IPS DF 6.9 (cell line): ENCODE measurements around the gene LGI2.

Source experiments
- DNase-seq: peaks from one replicate; pipeline ENCODE4 v3.0.0-alpha.2; 2013; ENCODE audit warnings: low read depth, low spot score
- H3K27ac ChIP-seq: one replicate; pipeline ENCODE4 v1.5.1; 2013; ENCODE audit warnings: low read length, control low read depth
- H3K27me3 ChIP-seq: 2 replicates; pipeline ENCODE4 v1.6.1; 2013; ENCODE audit warnings: mild to moderate bottlenecking, low read length; ENCODE audit not compliant: control insufficient read depth, insufficient read depth
- H3K36me3 ChIP-seq: 2 replicates; pipeline ENCODE4 v1.6.1; 2013; ENCODE audit warnings: low read length; ENCODE audit not compliant: control insufficient read depth, insufficient read depth
- H3K4me1 ChIP-seq: 2 replicates; pipeline ENCODE4 v1.6.1; 2013; ENCODE audit warnings: low read length; ENCODE audit not compliant: control insufficient read depth, insufficient read depth
- H3K4me3 ChIP-seq: 2 replicates; pipeline ENCODE4 v1.5.1; 2013; ENCODE audit warnings: mild to moderate bottlenecking, low read length
- H3K9me3 ChIP-seq: 2 replicates; pipeline ENCODE4 v1.6.1; 2013; ENCODE audit warnings: low read length, inconsistent platforms; ENCODE audit not compliant: control insufficient read depth, insufficient read depth
- WGBS: extraction: QIAGEN DNeasy Blood & Tissue Kit; methylation state at CpG from one replicate; pipeline ENCODE4 v1.1.7; 2013; ENCODE audit warnings: mixed read lengths, missing lambda C conversion rate; ENCODE audit not compliant: insufficient read length, insufficient coverage; 5-methylcytosine and 5-hydroxymethylcytosine counted together

Gene LGI2

DNA sequence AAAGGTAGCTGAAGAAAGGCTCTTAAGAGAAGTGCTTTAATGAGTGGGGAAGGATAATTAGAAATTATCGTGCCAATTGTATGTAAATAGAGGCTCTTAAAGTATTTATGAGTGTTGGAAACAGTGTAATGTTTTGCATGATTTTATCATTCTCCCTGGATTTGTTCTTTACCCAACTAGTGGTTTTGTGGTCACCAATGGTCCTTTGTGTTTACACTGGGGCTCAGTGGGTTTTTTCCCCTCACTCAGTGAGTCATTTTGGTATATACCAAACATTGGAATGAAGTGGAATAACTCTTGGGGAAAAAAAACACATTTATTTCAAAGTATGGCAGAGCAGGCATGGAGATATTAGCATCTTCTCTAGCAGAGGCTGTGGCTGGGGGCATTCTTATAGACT lies 20.8 kb upstream of the LGI2 start:
- Histone ChIP-seq H3K4me3 (no peak overlapping the region), H3K9me3 (peaks cover 5% of the 10 kb centered on the region), H3K27me3 (no peaks in the 10 kb centered on the region), H3K27ac (no peak overlapping the region), H3K36me3 (no peaks in the 10 kb centered on the region), H3K4me1 (no peaks in the 10 kb centered on the region)
- no peak for DNase-seq
- 100% methylated on average over 1 of the region's 1 CpG for WGBS

DNA sequence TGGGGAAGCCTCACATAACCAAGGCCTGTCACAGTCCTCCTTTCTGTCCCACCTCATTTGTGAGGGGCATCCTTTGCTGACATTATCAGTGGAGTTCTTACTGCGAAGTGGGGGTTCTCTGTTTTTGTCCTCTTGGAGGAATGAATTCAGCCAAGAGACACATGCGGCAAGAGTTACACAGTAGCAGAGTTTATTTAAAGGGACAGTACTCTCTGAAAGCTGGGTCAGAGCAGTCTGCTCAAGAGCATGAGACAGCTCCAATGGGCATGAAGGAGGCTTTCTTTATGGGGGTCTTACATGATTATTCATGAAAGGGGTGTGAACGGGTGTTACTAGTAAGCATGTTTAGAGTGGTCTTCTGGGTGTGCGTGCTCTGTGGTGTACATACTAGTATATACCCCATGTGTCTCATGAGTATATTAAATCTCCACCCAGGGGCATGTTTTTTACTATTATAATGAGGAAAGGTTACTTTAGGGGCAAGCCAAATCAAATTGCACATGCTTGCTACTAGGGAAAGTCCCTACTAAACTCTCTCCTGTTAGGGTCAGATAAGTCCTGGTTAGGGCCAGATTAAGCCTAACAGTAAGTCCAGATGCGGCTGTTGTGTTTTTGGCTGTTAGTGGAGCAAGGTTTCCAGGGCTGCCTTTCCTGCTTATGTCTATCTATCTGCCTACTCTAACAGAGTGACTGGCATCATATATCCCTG lies 19.8 kb upstream of the LGI2 start:
- no peak overlapping the region for H3K4me3 ChIP-seq
- no peak for DNase-seq
- no CpG with 5 or more reads among the region's 5 CpGs for WGBS

DNA sequence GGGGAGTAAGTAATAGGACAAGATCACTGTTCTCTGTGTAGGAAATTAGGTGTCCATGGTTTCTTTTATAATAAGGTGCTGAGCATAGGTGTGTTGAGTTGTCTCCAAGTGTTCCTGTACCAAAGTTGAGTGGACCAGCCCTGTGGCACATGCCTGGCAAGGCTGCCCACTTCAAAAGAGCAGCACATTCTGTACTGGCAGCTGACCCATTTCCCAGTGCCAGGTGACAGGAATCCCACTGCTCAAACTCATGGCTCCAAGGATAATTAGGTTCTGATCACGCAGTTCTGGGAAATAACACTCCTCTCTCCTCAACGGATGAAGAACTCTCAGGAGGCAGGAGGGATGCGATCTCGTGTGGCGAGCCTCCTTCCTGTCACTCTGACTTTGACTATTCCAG lies 12.8 kb upstream of the LGI2 start:
- no peak for DNase-seq
- WGBS: no CpG with 5 or more reads among the region's 5 CpGs

More for the DNA sequence above, 19.8 kb upstream of the LGI2 start:
- H3K27me3 ChIP-seq: no peaks in the 10 kb centered on the region
- H3K4me1 ChIP-seq: no peaks in the 10 kb centered on the region
- H3K27ac ChIP-seq: no peak overlapping the region
- H3K36me3 ChIP-seq: no peaks in the 10 kb centered on the region
- peaks cover 5% of the 10 kb centered on the region for H3K9me3 ChIP-seq

GRCh38 chr4:25033526-25033925 lies 2.8 kb upstream of the LGI2 start:
- WGBS: no CpG with 5 or more reads among the region's 4 CpGs
- no peak for DNase-seq
- H3K27me3 ChIP-seq: peaks cover 11% of the 10 kb centered on the region; the same call in 1 of the 2 replicates

More for the DNA sequence above, 12.8 kb upstream of the LGI2 start:
- Histone ChIP-seq H3K4me1 (no peaks in the 10 kb centered on the region; the same call in 1 of the 2 replicates), H3K36me3 (no peaks in the 10 kb centered on the region), H3K27me3 (no peaks in the 10 kb centered on the region), H3K4me3 (no peak overlapping the region), H3K9me3 (no peaks in the 10 kb centered on the region), H3K27ac (no peak overlapping the region)

DNA sequence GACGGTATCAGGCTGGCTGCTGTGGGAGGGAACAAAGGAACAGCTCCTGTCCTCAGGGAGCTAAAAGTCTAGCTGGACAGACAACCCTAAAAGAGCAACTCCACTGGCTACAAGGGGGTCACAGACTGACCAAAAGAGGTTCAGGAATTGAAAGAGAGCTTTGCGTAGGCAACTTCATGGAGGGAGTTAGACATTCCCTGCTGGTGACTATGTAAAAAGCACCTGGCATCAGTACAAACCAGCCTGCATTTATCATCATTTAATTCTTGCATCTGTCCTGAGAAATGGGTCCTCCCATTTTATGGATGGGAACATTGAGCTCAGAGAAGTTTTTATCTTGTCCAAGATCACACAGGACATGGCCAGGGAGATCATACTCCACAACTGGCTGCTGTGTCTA lies 1.4 kb upstream of the LGI2 start:
- Histone ChIP-seq H3K27me3 (peaks cover 11% of the 10 kb centered on the region; the same call in 1 of the 2 replicates), H3K36me3 (no peaks in the 10 kb centered on the region), H3K27ac (no peak overlapping the region), H3K4me3 (no peak overlapping the region), H3K9me3 (no peaks in the 10 kb centered on the region), H3K4me1 (peaks cover 10% of the 10 kb centered on the region)
- no CpG with 5 or more reads among the region's 2 CpGs for WGBS
- DNase-seq: no peak

More at GRCh38 chr4:25033526-25033925, 2.8 kb upstream of the LGI2 start:
- H3K36me3 ChIP-seq: no peaks in the 10 kb centered on the region
- H3K4me3 ChIP-seq: no peak overlapping the region
- peaks cover 8% of the 10 kb centered on the region for H3K4me1 ChIP-seq
- H3K27ac ChIP-seq: no peak overlapping the region
- H3K9me3 ChIP-seq: no peaks in the 10 kb centered on the region

- no CpG with 5 or more reads among the region's 26 CpGs for WGBS
- DNase-seq: no peak
- peaks cover 11% of the 10 kb centered on the region; the same call in 1 of the 2 replicates for H3K27me3 ChIP-seq
- peak overlapping the region; percentile 48; the same call in 1 of the 2 replicates for H3K4me3 ChIP-seq
- H3K36me3 ChIP-seq: no peaks in the 10 kb centered on the region
- no peak overlapping the region for H3K27ac ChIP-seq
- H3K4me1 ChIP-seq: peaks cover 10% of the 10 kb centered on the region
- H3K9me3 ChIP-seq: no peaks in the 10 kb centered on the region
Observed at GRCh38 chr4:25031077-25031621, 403 bp upstream of the LGI2 start.

DNA sequence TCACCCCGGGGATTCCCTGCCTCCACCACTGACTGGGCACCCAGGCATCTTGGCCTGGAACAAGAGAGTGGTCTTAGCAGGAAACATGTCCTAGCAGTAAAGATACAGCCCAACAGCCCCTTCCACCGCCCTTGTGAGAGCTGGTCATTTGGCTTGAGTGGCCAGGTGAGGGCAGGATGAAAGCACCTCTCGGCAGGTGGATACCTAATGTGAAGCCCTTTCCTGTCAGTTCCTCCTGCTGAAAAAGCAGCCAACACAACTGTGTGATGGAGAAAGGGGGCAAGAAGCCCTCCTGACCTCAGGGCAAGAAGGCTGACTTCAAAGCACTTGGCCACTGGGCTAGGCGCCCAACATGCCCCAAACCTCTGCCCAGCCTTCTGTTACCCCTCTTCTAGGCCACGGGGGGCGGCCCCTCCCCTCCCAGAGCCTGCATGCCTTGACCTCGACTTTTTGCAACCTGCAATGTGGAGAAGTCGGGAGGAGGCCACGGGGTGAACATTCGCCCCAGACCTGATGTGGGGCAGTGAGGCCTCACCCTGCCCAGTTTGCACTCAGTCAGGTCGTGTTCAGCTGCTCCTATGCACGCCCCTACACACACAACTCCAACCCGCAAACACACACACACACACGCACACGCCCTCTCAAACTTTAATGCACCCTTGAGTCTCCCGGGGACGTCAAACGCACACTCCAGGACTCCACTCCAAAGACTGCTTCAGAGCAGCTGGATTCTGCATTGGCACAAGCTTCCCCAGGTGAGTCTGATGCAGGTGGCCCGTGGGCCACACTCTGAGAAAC lies 1.1 kb downstream of the LGI2 start:
- no peak for DNase-seq
- peak overlapping the region; percentile 48; the same call in 1 of the 2 replicates for H3K4me3 ChIP-seq

DNA sequence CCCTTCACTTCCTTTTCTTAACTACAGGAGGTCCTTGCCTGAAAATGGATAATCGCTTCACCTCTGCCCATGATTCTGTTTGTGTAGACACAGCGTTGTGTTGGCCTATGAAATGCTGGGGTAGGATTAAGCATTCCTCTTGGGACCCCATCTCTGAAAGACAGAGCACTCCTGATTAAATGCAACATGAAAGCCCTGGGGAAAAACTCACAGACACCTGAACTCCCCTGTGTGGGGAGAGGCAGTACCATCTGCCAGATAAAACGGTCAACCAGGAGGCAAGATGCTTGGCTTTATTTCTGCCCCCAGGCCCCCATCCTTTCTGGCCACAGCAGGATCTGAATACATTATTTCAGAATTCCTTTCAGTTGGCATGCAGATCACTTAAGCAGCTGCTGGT lies 1.9 kb downstream of the LGI2 start:
- peaks cover 10% of the 10 kb centered on the region for H3K4me1 ChIP-seq
- H3K36me3 ChIP-seq: no peaks in the 10 kb centered on the region
- H3K27ac ChIP-seq: no peak overlapping the region
- H3K4me3 ChIP-seq: no peak overlapping the region
- peaks cover 11% of the 10 kb centered on the region; the same call in 1 of the 2 replicates for H3K27me3 ChIP-seq
- no peaks in the 10 kb centered on the region for H3K9me3 ChIP-seq
- DNase-seq: no peak
- no CpG with 5 or more reads among the region's 3 CpGs for WGBS

More for the DNA sequence above, 1.1 kb downstream of the LGI2 start:
- H3K36me3 ChIP-seq: no peaks in the 10 kb centered on the region
- H3K9me3 ChIP-seq: no peaks in the 10 kb centered on the region
- no CpG with 5 or more reads among the region's 19 CpGs for WGBS
- H3K4me1 ChIP-seq: peaks cover 10% of the 10 kb centered on the region
- H3K27ac ChIP-seq: no peak overlapping the region
- H3K27me3 ChIP-seq: peaks cover 11% of the 10 kb centered on the region; the same call in 1 of the 2 replicates

DNA sequence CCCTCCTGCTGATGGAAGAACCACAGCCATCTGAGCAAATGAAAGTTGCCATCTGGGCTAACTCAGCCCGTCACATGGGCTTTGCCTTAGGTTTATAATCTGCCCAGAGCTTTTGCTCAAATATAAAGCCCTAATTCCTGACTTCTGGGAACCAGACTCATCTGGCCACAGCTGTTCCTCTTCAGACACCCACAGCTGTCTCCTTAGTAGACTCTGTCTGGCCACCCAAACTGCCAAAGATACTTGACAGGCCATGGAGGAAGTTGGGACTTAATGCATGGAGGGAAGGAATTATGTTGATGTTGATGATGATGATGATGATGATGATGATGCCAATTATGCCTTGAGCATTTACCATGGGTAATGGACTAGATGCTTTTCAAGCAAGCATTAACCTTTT lies 8.0 kb downstream of the LGI2 start:
- no CpG with 5 or more reads among the region's 1 CpG for WGBS

GRCh38 chr4:25021216-25021615 lies 9.5 kb downstream of the LGI2 start:
- Histone ChIP-seq H3K9me3 (no peaks in the 10 kb centered on the region), H3K4me3 (no peak overlapping the region), H3K4me1 (no peaks in the 10 kb centered on the region), H3K27me3 (no peaks in the 10 kb centered on the region), H3K36me3 (no peaks in the 10 kb centered on the region), H3K27ac (no peak overlapping the region)
- no peak for DNase-seq
- no CpG with 5 or more reads among the region's 2 CpGs for WGBS

More for the DNA sequence above, 8.0 kb downstream of the LGI2 start:
- Histone ChIP-seq H3K36me3 (no peaks in the 10 kb centered on the region), H3K27ac (no peak overlapping the region), H3K27me3 (no peaks in the 10 kb centered on the region), H3K9me3 (no peaks in the 10 kb centered on the region), H3K4me3 (no peak overlapping the region), H3K4me1 (no peaks in the 10 kb centered on the region)
- no peak for DNase-seq
